C4-2B (cell line): Measurements from ENCODE around the gene CYTH1.

Experiments used
- H3K27ac ChIP-seq: fragments of 450-650 bp; 2 replicates; pipeline ENCODE4 v1.5.1; 2017
- ZFX ChIP-seq: fragments of 450-650 bp; IDR thresholded peaks from 2 replicates; pipeline ENCODE4 v1.6.1; 2017
- TF ChIP-seq, protein P1 (sequence below): fragments of 450-650 bp; conservative IDR thresholded peaks from 2 replicates; pipeline ENCODE4 v1.5.1; 2017; ENCODE audit warnings: mild to moderate bottlenecking

The CYTH1 gene

DNA sequence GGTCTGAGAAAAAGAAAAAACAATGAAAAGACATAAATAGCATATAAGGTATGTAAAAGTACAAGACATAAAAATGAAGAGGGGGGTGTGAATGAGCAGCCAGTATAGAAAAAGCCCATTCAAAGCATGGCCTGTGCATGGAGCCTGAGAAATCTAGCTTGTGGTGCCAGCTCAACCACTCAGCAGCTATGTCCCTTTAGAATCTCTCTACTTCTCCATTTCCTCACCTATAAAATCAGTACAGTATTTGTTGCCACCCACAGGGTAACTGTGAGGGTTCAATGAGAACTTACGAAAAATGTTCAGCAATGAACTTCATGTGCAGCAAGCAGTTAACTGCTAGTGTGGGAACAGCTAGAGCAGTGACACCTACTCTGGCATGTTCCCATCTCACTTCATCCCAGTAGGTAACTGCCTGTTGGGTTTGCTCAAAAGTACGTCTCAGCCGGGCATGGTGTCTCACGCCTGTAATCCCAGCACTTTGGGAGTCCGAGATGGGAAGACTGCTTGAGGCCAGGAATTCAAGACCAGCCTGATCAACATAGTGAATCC, 15.3 kb downstream of the CYTH1 start:
- TF ChIP-seq, protein P1, sequence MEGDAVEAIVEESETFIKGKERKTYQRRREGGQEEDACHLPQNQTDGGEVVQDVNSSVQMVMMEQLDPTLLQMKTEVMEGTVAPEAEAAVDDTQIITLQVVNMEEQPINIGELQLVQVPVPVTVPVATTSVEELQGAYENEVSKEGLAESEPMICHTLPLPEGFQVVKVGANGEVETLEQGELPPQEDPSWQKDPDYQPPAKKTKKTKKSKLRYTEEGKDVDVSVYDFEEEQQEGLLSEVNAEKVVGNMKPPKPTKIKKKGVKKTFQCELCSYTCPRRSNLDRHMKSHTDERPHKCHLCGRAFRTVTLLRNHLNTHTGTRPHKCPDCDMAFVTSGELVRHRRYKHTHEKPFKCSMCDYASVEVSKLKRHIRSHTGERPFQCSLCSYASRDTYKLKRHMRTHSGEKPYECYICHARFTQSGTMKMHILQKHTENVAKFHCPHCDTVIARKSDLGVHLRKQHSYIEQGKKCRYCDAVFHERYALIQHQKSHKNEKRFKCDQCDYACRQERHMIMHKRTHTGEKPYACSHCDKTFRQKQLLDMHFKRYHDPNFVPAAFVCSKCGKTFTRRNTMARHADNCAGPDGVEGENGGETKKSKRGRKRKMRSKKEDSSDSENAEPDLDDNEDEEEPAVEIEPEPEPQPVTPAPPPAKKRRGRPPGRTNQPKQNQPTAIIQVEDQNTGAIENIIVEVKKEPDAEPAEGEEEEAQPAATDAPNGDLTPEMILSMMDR: no peak
- TF ChIP-seq ZFX: no peak

GRCh38 chr17:78766225-78766624, 15.8 kb downstream of the CYTH1 start:
- H3K27ac ChIP-seq: peak overlapping the region; percentile 59
- TF ChIP-seq, protein P1: no peak
- no peak for TF ChIP-seq ZFX

More for the DNA sequence above, 15.3 kb downstream of the CYTH1 start:
- peak overlapping the region; percentile 59 for H3K27ac ChIP-seq

DNA sequence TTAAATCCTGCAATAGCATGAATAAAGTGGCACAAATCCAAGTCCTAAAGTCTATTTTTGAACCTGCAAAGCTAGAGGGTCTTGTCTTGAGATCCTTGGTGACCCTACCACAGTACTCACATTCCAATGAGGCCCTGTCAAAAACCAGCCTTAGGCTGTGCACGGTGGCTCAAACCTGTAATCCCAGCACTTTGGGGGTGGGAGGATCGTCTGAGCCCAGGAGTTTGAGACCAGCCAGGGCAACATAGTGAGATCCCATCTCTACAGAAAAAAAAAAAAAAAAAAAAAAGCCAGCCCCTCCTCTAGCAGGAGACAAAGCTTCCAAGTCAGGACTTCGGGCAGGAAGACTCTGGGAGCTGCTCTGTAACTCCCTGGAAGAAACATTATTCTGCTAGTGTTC, 16.3 kb downstream of the CYTH1 start:
- no peak for TF ChIP-seq ZFX
- TF ChIP-seq, protein P1: no peak

GRCh38 chr17:78764871-78765270, 17.2 kb downstream of the CYTH1 start:
- TF ChIP-seq ZFX: no peak
- TF ChIP-seq, protein P1: no peak
- no peak overlapping the region for H3K27ac ChIP-seq

More for the DNA sequence above, 16.3 kb downstream of the CYTH1 start:
- H3K27ac ChIP-seq: peak overlapping the region; percentile 59

DNA sequence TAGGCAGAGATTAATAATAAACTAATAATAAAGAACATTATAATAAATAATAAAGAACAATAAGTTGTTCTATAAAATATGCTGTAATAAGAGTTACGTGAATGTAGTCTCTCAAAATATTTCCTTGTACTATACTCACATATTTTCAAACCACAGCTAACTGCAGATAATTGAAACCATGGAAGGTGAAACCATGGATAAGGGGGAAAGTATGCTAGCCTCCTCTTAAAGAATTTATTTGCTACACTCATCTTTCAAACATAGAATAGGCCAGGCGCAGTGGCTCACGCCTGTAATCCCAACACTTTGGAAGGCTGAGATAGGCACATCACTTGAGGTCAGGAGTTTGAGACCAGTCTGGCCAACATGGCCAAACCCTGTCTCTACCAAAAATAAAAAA, 18.5 kb downstream of the CYTH1 start:
- H3K27ac ChIP-seq: peak overlapping the region; percentile 28; the same call in 1 of the 2 replicates

GRCh38 chr17:78761789-78762406, 20.2 kb downstream of the CYTH1 start:
- TF ChIP-seq, protein P1: no peak
- no peak for TF ChIP-seq ZFX

More for the DNA sequence above, 18.5 kb downstream of the CYTH1 start:
- TF ChIP-seq, protein P1: no peak
- TF ChIP-seq ZFX: no peak

GRCh38 chr17:78759969-78760352, 22.1 kb downstream of the CYTH1 start:
- no peak for TF ChIP-seq ZFX
- TF ChIP-seq, protein P1: no peak
- H3K27ac ChIP-seq: no peak overlapping the region

More at GRCh38 chr17:78761789-78762406, 20.2 kb downstream of the CYTH1 start:
- H3K27ac ChIP-seq: no peak overlapping the region
